HG03108 (cell line): ENCODE data around the gene CSF3.
"Not testable (repeated sequence)": the region's sequence is repeated elsewhere in the genome, so short reads cannot be mapped to it uniquely, and the experiment has no call there.

ENCODE experiments used
- ATAC-seq: cut with Tn5 transposase; IDR thresholded peaks from one replicate; pipeline ENCODE4 v1.9.1; 2021; ENCODE audit warnings: moderate library complexity; ENCODE audit not compliant: unreplicated experiment

Gene CSF3

GRCh38 chr17:39996800-39997199 lies 18.4 kb upstream of the CSF3 start:
- ATAC-seq: no peak

- no peak for ATAC-seq
These were observed 17.7 kb upstream of the CSF3 start for GRCh38 chr17:39997543-39997942.

DNA sequence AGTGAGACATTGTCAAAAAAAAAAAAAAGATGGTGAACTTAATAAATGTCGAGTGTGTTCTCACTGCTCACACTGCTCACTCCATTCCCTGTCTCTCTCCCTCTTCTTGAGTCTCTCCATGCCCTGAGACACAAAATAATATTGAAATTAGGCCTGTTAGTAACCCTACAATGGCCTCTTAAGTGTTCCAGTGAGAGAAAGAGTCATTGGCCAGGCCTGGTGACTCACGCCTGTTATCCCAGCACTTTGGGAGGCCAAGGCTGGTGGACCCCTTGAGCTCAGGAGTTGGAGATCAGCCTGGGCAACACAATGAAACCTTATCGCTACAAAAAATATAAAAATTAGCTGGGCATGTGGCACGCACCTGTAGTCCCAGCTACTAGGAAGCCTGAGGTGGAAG lies 16.2 kb upstream of the CSF3 start:
- ATAC-seq: no peak

GRCh38 chr17:40000161-40000560 lies 15.1 kb upstream of the CSF3 start:
- ATAC-seq: no peak

DNA sequence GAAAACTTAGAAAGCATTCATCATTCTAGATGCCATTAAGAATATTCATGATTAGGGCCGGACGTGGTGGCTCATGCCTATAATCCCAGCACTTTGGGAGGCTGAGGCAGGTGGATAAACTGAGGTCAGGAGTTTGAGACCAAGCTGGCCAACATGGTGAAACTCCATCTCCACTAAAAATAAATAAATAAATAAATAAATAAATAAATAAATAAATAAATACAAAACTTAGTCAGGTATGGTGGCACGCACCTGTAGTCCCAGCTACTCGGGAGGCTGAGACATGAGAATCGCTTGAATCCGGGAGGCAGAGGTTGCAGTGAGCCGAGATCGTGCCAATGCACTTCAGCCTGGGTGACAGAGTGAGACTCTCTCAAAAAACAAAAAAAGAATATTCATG lies 13.9 kb upstream of the CSF3 start:
- ATAC-seq: not testable (repeated sequence)

- no peak for ATAC-seq
These were observed 11.2 kb upstream of the CSF3 start for GRCh38 chr17:40004072-40004471.

- ATAC-seq: no peak
These were observed 10.5 kb upstream of the CSF3 start for GRCh38 chr17:40004712-40005111.

- no peak for ATAC-seq
These were observed 9.7 kb upstream of the CSF3 start for GRCh38 chr17:40005520-40005919.

- not testable (repeated sequence) for ATAC-seq
These were observed 4.2 kb upstream of the CSF3 start for GRCh38 chr17:40010946-40011500.

DNA sequence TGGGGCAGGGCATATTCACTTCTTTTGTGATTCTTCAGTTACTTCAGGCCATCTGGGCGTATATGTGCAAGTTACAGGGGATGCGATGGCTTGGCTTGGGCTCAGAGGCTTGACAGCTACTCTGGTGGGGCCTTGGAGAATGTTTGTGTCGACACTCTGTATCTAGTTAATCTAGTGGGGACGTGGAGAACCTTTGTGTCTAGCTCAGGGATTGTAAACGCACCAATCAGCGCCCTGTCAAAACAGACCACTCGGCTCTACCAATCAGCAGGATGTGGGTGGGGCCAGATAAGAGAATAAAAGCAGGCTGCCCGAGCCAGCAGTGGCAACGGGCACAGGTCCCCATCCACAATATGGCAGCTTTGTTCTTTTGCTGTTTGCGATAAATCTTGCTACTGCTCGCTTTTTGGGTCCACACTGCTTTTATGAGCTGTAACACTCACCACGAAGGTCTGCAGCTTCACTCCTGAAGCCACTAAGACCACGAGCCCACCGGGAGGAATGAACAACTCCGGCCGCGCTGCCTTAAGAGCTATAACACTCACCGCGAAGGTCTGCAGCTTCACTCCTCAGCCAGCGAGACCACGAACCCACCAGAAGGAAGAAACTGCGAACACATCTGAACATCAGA lies 3.1 kb upstream of the CSF3 start:
- ATAC-seq: not testable (repeated sequence)

DNA sequence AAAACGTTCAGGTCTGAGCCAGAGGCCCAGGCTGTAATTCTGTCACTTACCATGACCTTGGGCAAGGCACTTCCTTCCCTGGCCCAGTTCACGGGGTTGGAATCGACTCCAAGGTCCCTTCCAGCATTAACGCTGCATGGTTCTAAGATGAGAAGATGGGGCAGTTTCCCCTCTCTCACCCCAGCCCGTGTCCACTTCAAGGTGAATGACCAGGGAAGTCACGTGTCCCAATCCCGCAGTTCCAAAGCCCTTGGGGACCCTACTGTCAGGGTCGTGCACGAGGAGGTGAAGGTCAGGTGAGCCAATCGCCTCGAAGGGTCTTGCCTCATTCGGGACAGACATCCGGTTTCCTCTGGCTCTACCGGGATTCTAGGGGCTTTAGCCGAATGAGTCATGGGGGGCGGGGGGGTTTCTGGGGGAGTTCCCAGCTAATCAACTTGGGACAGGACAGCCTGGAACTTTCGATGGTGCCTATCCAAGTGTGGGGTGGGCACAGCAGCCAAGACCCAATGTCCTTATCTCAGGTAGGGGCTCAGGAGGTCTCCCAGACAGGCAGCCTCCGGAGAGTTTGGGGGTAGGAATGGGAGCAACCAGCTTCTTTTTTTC lies 762 bp upstream of the CSF3 start:
- ATAC-seq: no peak

DNA sequence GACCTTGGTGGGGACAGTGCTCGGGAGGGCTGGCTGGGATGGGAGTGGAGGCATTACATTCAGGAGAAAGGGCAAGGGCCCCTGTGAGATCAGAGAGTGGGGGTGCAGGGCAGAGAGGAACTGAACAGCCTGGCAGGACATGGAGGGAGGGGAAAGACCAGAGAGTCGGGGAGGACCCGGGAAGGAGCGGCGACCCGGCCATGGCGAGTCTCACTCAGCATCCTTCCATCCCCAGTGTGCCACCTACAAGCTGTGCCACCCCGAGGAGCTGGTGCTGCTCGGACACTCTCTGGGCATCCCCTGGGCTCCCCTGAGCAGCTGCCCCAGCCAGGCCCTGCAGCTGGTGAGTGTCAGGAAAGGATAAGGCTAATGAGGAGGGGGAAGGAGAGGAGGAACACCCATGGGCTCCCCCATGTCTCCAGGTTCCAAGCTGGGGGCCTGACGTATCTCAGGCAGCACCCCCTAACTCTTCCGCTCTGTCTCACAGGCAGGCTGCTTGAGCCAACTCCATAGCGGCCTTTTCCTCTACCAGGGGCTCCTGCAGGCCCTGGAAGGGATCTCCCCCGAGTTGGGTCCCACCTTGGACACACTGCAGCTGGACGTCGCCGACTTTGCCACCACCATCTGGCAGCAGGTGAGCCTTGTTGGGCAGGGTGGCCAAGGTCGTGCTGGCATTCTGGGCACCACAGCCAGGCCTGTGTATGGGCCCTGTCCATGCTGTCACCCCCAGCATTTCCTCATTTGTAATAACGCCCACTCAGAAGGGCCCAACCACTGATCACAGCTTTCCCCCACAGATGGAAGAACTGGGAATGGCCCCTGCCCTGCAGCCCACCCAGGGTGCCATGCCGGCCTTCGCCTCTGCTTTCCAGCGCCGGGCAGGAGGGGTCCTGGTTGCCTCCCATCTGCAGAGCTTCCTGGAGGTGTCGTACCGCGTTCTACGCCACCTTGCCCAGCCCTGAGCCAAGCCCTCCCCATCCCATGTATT lies 1.1 kb downstream of the CSF3 start:
- no peak for ATAC-seq

GRCh38 chr17:40017422-40018080 lies 2.3 kb downstream of the CSF3 start:
- ATAC-seq: no peak

DNA sequence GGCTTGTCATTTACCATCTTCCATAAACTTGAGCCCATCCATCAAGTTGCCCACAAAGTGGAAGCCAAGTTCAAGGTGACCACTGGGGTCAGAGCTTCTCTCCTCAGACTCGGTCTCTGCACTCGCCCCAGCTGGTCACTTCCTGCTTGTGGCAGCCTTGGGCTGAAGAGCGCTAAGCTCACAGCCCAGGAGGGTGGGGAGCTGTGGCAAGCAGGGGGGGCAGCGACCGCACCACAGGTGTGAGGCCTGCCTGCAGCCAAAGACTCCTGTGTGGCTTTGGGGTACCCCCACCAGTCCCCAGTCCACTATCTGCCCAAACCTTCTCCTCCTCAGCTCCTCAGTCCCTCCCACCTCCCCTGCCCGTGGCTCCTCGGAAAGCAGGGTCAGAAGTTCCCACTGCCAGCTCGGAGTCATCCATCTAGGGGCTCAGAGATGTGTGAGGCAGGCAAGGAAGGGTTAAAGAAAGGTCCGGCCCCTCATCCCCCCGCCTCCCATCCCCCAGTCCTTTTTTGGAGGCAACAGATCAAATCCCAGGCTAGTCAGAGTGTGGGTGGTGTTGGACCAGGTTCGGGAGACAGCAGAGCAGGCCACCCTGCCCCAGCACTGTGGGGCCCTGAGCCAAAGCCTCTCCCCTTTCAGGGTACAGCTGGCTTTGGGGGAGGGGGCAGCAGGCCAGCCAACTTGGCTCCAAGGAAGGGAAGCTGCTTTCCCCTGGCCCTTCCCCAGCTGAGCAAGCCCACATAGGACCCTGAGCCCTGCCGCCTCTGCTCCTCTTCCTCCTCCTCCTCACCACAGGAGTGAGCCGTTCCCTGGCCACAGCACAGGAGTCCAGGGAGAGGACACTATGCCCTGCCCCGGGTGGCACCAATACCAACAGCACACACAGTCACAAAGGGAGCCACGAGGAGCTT lies 3.2 kb downstream of the CSF3 start:
- ATAC-seq: no peak

DNA sequence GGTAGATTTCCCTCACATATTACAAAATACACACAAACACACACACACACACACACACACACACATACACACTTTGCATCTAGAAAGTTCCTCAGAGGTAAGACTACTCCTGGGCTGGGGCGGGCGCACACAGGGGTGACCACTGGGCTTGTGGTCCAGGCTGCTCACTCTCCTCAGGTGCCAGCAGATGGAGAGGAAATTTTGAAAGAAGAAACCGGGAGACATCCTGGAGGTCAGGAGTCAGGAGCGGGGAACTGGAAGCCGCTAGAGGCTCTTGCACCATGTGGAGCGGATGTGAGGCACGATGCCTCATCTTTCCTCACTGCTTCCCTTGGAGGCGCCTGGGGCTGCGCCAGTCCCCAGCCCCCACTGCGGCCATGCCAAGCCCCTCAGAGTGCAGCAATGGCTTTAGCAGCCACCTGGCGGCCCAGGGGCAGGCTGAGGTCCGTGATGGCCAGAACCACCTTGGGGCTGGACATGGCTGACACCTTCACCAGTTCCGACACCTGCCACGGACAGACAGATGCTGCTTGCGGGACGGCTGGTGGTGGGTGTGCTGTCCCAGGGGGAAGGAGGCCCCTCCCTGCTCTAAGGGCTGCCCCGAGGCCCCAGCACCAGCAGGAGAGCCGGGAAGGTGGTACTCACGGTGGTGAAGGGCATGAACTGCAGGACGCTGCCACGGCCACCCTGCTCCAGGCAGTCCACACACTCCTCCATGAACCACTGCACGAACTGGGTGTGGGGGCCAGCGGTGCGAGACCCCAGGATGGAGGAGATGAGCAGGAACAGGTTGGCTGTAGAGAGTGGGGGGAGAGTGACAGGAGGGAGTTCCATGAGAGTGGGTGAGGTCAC lies 4.1 kb downstream of the CSF3 start:
- no peak for ATAC-seq

DNA sequence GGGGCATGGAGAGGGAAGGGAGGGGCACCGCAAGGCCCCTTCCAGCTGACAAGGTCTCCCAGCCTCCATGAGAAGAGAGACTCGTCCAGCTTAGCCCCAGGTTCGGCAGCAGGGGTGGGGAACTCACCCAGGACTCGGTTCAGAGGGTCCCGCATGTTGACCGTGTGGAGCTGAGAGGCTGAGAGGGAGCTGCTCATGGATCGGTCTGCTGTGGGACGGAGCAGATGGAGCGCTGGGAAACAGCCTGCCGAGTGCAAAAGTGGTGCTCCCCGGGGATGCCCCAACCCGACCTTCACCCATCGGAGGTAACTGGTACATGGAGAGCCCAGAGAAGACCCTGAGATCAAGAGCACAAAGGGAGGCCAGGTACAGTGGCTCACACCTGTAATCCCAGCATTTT lies 4.9 kb downstream of the CSF3 start:
- ATAC-seq: no peak

GRCh38 chr17:40021451-40021971 lies 6.3 kb downstream of the CSF3 start:
- no peak for ATAC-seq

DNA sequence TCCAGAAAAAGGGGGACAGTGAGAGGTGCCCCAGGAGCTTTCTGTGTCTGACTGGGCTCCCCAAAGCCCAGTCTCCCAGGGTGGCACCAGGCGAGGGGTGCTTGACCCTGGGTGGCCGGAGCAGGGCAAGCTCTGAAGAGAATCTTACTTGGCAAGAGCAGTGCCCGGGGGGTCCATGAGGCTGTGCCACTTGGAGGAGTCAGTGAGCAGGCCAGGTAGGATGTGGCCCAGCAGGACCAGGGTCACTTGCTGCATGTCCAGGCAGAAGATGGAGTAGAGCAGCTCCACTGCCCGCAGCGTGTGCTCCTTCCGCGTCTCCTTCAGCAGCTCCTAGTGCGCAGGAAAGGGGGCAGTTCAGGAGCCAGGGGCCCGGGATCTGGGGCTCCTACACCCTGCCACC lies 7.3 kb downstream of the CSF3 start:
- no peak for ATAC-seq
